HG02610 (cell line): Measurements from ENCODE around the gene ZBTB32.

ENCODE experiments used
- ATAC-seq: cut with Tn5 transposase; IDR thresholded peaks from one replicate; pipeline ENCODE4 v1.9.1; 2021; ENCODE audit warnings: mild to moderate bottlenecking, moderate library complexity; ENCODE audit not compliant: unreplicated experiment

Gene ZBTB32

DNA sequence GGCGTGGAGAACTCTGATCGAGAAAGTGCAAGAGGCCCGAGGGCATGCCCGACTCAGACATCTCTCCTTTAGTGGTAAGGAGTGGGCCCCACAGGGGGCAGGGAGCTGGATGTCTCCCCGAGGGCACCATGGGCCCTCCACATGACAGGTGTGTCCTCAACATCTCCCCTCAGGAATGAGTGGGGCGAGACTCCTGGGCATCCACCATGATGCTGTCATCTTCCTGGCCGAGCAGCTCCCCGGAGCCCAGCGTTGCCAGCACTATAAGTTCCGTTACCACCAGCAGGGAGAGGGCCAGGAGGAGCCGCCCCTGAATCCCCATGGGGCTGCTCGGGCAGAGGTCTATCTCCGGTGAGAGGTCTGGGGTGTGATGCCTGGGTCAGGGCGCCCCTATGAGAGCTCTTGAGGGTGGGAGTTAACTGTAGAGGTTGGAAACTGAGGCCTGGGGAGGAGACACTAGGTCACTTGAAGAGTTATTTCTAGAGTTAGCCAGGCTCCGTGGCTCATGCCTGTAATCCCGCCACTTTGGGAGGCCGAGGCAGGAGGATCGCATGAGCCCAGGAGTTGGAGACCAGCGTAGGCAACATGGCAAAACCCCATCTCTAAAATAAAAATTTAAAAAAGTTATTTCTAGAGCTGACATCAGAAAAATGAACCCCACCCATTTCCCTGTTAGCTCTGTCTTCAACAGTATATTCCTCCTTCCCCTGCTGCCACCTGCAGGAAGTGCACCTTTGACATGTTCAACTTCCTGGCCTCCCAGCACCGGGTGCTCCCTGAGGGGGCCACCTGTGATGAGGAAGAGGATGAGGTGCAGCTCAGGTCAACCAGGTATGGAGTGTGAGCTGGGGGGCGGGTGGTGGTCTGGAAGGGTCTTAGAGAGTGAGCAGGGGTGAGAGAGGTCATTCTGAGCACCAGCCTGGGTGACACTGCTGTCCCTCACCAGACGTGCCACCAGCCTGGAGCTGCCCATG is 32.8 kb downstream of the ZBTB32 start:
- ATAC-seq: no peak

DNA sequence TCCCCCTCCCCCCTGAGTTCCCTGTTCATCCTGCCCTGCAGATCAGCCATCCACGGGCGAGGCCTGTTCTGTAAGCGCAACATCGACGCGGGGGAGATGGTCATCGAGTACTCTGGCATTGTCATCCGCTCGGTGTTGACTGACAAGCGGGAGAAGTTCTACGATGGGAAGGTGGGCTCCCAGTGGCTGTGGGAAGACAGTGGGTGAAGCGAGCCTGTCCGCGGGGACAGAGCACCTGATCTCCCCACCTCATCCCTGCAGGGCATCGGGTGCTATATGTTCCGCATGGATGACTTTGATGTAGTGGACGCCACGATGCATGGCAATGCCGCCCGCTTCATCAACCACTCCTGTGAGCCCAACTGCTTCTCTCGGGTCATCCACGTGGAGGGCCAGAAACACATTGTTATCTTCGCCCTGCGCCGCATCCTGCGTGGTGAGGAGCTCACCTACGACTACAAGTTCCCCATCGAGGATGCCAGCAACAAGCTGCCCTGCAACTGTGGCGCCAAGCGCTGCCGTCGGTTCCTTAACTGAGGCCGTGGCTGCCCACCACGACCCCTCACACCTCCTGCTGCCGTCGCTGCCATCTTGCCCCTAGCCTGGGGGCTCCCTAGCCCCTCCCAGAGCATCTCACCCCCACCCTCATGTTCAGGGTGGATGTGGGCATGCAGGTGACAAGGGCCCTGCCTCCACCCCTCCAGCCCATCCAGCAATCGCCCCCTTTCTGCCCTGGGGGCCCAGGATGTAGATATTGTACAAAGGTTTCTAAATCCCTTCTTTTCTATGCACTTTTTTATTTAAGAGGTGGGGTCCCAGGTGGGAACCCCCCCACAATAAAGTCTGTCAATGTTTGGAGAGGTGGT is 33.9 kb downstream of the ZBTB32 start:
- no peak for ATAC-seq

DNA sequence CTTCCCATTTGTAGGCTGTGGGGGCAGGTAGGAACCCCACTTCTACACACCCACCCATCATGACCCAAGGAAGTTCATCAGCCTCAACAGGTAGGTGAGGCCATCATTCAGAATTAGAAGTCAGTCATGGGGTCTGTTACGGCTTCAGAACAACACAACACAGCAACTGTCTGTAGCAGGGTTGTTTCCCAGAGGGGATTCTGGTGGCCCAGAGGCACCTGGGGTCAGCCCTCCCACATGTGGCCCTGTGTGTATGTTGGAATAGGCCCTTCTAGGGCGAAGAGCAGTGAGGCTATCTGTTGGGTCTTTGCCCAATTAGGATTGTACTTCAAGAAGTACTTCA is 34.5 kb downstream of the ZBTB32 start:
- no peak for ATAC-seq

DNA sequence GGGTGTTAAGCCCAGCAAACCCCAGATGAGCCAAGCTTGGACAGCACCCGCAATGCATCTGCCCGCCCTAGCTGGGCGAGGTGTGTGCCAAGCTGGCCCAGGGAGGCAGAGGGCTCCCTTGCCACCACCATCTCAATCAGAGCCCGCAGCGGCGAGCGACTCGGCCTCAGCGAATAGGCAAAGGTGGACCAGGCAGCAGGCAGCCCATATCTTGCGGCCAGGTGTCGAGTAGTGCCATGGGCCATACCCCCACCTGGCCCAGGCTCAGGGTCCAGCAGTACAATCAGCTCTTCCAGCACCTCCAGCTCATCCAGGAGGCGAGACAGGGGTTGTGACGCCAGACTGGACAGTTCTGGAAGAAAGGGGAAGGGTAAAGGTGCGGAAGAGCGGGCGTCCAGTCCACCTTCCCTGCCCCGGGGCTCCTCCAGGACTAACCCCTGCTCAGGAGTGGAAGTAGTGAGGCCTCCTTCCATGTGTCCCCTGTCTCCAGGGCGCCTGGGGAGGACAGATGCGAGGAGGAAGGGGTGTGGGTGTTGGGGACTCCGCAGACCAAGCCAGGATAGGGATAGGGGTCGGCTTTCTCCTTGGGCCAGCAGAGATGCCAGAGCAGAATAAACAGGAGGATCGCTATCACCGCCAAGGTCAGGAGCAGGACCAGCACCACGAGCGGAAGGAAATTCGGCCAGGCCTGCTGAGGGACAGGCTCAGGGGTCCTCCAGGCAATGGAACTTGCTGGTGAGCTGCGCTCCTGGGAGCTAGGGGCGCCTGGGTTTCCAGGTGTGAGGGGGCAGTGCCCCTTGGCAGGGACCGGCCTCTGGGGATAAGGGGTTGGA is 35.1 kb downstream of the ZBTB32 start:
- no peak for ATAC-seq

DNA sequence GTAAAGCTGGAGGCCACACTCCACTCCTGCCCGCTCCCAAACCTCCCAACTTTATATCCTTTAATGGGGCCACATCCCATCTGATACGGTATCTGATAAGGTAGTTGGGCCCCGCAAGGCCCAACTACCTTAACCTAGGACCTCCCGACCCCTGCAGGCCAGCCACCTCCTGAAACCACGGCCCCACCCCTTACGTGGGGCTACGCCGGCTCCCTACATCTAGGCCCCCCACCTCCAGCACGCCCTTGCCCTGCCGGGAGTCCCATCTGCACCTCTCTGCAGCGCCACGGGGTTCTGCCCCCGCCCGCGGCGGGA is 35.7 kb downstream of the ZBTB32 start:
- peak; percentile 15 for ATAC-seq

GRCh38 chr19:35740423-35741202 is 36.3 kb downstream of the ZBTB32 start:
- ATAC-seq: peak; percentile 66

DNA sequence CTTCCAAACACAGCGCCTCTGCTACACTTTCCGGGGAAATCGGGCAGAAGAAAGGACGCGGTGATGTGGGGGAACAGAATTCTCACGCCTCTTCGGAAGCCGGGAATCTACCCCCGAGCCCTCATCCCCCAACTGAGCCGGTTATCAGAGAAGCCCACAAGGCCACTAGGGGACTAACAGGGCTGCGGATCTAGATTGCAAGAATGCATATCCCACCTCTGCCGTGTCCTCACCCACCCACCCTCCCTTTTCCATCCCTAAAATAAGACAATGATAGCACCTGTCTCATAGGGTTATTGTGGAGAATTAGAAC is 36.8 kb downstream of the ZBTB32 start:
- ATAC-seq: no peak

DNA sequence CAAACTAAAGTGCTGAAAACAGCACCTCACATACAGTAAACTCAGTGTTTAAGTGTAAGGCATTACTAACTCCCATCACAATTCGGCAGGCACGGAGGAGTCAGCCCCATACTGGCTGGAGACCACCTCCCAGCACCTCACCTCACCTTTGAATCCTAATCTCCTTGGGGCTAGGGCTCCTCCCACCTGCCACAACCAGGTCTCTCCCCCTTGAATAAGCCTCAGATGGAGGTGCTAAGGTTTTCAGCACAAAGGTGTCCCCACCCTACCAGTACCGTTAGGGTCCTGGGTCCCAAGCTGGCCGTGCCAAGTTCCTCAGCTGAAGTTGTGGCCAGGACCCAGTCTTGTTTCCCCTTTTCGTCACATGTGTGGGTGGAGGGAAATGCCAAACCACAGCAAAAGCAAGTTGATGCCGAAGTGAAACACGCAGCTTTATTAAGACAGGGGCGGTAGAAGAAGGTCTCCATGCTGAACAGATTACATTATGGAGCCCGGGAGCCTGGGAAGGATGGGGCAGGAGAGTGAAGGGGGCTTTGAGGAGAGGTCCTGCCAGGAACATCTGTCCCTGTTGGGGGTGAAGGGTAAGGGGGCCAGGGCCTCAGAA is 37.9 kb downstream of the ZBTB32 start, which contains the start of gene IGFLR1:
Gene IGFLR1 (minus strand): TSS at position 332 of the 604 bp plus-strand sequence. CDS start 1,272 bp downstream, outside the sequence.
- ATAC-seq: no peak

GRCh38 chr19:35743640-35744429 is 39.5 kb downstream of the ZBTB32 start:
- no peak for ATAC-seq

- ATAC-seq: peak; percentile 30
Measured at GRCh38 chr19:35744430-35745327, 40.3 kb downstream of the ZBTB32 start.

DNA sequence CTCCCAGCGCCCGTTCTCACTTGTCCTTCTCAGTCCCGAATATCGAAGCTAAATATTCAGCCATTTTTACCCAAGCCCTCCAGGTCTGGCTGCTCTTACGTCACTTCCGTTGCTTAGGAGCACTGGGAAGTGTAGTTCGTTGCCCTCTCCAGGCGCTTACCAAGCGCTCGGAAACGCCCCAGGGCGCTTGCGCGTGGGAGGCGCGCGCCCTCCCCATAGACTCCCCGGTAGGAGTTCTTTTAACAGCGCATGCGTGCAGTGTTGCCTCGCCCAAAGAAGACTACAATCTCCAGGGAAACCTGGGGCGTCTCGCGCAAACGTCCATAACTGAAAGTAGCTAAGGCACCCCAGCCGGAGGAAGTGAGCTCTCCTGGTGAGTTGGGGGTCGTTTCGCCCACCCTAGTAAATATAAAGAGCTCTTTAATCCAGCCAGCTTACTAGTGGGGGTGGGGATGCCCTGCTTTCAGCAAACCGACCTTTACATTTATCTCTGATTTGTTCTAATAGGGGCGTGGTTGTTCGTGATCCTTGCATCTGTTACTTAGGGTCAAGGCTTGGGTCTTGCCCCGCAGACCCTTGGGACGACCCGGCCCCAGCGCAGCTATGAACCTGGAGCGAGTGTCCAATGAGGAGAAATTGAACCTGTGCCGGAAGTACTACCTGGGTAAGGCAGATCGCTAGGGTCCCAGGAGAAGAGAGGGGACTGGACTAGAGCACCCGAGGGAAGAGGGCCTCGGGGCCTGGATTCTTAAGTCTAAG is 41.1 kb downstream of the ZBTB32 start, which contains the start of the genes PSENEN and U2AF1L4:
Gene PSENEN (plus strand): TSS at position 324 of the 759 bp plus-strand sequence. CDS start 280 bp downstream, at position 604.
Gene U2AF1L4 (minus strand): TSS at position 91 of the 759 bp plus-strand sequence. CDS start 27 bp downstream, at position 64.
- peak; percentile 39 for ATAC-seq

DNA sequence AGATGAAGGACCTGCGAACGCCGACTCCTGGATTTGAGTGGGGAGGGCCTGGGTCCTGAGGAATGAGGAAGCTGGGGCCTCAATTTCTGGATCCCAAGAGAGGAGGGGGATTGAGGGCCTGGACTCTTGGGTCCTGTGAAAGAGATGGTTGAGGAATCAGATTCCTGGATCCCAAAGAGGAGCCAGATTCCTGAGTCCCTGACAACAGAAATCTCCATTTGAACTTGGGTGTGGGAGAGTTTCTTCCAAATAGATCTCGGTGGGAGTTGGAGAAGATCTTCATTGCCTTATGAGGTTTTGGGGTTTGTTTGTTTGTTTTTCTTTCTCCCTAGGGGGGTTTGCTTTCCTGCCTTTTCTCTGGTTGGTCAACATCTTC is 41.7 kb downstream of the ZBTB32 start:
- no peak for ATAC-seq

GRCh38 chr19:35746531-35746930 is 42.2 kb downstream of the ZBTB32 start:
- ATAC-seq: no peak

GRCh38 chr19:35748106-35749020 is 44.0 kb downstream of the ZBTB32 start, which contains the start of gene LIN37:
Gene LIN37 (plus strand): TSS chr19:35748576. CDS start chr19:35748725, 149 bp downstream.
- ATAC-seq: peak; percentile 79

GRCh38 chr19:35750167-35750566 is 45.8 kb downstream of the ZBTB32 start:
- no peak for ATAC-seq
